ENCODE data around the gene RPL15.

The RPL15 gene

DNA sequence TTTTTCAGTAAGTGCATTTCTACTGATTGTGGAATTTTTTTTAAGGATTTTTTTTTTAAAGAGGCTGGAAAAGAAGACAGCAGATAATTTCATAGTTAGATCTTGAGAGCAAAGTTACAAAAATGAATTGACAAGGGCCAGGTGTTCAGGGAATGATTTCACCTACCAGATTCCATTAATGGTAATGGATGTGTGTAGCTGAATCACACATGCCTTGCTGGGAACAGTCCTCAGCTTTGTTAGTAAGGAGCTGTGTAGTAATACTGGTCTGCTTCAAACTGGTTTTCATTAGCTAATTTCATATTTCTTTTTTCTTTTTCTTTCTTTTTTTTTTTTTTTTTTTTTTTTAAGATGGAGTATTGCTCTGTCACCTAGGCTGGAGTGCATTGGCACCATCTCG lies 44.1 kb downstream of the RPL15 start:
- no peak for DNase-seq (ENCODE audit: low read depth, low spot score)

DNA sequence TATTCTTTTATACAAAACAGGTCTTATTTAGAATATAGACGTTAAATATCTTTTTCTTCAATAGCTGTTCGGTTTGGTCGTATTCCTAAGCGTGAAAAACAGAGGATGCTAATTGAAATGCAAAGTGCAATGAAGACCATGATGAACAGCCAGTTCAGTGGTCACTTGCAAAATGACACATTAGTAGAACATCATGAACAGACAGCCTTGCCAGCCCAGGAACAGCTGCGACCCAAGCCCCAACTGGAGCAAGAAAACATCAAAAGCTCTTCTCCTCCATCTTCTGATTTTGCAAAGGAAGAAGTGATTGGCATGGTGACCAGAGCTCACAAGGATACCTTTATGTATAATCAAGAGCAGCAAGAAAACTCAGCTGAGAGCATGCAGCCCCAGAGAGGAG lies 45.0 kb downstream of the RPL15 start:
- DNase-seq (ENCODE audit: low read depth, low spot score) = no peak

DNA sequence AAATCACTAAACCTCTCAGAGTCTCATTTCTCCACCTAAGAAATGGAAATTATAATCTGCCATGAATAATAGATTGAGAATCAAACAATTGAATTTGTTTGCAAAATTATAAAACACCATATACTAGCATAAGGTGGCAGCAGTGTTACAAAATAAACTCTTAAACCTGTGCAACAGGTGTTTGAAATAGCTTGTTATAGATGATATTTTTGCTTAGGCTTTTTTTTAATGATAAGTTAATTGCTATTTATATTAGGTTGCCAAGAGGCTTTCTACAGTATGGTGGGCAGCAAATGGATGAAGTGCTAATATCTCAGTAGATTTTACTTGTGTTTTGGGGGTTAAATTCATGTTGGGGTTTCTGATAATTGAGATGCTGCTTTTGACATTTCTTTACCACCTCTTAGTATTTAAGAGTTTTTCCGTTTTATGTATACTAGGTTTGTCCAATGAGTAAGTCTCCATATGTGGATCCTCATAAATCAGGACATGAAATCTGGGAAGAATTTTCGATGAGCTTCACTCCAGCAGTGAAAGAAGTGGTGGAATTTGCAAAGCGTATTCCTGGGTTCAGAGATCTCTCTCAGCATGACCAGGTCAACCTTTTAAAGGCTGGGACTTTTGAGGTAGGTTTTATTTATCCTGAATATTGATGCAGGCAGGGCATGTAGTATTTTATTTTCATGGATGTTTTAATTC lies 47.8 kb downstream of the RPL15 start:
- DNase-seq (ENCODE audit: low read depth, low spot score) = no peak

DNA sequence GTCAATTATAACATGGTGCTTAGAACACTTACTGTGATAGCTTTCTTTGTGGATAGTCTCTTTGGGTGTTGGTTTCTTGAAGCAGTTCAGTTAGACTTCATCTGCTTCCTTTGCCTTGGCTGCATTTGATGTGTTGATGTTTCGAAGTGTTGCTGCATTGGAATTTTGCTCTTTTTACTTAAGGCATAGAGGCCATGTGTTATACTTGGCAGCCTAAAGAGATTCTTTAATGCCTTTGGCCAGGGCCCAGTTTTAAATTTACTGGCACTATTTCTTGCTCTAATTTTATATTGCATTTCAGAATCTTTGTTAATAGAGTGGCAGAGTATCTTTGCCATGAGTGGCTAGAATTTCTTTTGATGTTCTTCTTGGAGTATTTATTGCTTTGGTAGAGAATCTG lies 49.4 kb downstream of the RPL15 start:
- no peak for DNase-seq (ENCODE audit: low read depth, low spot score)

DNA sequence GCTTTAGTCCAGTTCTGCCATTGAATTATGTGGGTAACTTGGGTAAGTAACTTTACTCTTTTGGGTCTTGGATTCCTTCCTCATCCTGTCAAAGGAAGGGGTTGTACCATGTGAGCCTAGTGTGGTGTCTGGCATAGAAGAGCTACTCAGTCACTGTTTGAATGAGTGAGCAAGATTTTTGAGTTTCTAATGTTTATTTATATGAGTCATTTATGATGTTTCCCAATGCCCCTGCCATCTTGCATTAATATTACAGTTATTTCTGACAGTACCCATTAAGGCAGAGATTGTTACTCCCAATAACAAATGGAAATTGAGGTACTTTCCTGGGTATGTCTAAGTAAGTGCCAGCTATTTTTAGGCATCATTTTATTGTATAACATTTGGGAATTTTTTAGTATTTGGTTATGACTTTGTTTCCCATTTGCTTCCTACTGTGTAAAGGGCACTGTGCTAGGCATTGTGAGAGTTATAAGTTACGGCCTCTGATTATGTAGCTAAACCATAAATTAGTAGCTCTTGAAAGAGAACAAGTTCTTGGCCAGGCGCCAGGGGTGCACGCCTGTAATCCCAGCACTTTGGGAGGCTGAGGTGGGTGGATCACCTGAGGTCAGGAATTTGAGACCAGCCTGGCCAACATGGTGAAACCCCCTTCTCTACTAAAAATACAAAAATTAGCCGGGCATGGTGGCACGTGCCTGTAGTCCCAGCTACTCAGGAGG lies 51.7 kb downstream of the RPL15 start:
- DNase-seq (ENCODE audit: low read depth, low spot score) = no peak

DNA sequence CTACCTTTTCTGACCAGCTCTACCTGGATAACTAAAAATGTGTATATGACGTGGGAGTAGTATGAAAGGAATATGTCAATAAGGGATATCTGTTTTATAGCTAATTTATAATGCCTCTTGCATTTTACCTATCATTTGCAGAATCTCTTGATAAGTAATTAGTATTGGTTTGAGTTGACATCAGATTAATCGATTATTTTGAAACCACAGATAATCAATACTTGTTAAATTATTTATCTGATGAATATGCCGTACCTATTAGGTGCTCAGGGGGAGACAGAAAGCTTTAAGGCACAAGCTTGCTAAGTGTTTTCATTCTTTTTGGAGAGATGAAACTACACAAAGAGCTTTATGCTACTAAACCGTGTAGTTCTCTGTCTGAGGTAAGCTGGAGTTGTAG lies 52.5 kb downstream of the RPL15 start:
- no peak for DNase-seq (ENCODE audit: low read depth, low spot score)

All from activated CD4-positive, CD25-positive, alpha-beta regulatory T cell treated with anti-CD3 and anti-CD28 coated beads, Interleukin-2, amount 50 U/mL, for 16 hours (primary cell).